ENCODE results near the gene C1QTNF8.

DNA sequence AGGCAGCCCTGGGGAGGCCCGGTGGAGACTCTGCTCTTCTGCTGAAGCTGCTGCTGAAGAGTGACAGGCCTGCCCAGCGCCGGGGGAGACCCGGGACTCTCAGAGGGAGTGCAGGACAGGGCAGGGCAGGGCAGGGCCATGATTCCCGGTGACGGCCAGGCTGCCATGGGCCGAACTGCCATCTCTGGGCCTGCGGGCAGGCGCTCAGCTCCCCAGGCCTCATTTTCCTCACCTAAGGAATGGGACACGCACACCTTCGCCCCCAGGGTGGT lies 46.1 kb downstream of the C1QTNF8 start:
- TF ChIP-seq, protein P1, sequence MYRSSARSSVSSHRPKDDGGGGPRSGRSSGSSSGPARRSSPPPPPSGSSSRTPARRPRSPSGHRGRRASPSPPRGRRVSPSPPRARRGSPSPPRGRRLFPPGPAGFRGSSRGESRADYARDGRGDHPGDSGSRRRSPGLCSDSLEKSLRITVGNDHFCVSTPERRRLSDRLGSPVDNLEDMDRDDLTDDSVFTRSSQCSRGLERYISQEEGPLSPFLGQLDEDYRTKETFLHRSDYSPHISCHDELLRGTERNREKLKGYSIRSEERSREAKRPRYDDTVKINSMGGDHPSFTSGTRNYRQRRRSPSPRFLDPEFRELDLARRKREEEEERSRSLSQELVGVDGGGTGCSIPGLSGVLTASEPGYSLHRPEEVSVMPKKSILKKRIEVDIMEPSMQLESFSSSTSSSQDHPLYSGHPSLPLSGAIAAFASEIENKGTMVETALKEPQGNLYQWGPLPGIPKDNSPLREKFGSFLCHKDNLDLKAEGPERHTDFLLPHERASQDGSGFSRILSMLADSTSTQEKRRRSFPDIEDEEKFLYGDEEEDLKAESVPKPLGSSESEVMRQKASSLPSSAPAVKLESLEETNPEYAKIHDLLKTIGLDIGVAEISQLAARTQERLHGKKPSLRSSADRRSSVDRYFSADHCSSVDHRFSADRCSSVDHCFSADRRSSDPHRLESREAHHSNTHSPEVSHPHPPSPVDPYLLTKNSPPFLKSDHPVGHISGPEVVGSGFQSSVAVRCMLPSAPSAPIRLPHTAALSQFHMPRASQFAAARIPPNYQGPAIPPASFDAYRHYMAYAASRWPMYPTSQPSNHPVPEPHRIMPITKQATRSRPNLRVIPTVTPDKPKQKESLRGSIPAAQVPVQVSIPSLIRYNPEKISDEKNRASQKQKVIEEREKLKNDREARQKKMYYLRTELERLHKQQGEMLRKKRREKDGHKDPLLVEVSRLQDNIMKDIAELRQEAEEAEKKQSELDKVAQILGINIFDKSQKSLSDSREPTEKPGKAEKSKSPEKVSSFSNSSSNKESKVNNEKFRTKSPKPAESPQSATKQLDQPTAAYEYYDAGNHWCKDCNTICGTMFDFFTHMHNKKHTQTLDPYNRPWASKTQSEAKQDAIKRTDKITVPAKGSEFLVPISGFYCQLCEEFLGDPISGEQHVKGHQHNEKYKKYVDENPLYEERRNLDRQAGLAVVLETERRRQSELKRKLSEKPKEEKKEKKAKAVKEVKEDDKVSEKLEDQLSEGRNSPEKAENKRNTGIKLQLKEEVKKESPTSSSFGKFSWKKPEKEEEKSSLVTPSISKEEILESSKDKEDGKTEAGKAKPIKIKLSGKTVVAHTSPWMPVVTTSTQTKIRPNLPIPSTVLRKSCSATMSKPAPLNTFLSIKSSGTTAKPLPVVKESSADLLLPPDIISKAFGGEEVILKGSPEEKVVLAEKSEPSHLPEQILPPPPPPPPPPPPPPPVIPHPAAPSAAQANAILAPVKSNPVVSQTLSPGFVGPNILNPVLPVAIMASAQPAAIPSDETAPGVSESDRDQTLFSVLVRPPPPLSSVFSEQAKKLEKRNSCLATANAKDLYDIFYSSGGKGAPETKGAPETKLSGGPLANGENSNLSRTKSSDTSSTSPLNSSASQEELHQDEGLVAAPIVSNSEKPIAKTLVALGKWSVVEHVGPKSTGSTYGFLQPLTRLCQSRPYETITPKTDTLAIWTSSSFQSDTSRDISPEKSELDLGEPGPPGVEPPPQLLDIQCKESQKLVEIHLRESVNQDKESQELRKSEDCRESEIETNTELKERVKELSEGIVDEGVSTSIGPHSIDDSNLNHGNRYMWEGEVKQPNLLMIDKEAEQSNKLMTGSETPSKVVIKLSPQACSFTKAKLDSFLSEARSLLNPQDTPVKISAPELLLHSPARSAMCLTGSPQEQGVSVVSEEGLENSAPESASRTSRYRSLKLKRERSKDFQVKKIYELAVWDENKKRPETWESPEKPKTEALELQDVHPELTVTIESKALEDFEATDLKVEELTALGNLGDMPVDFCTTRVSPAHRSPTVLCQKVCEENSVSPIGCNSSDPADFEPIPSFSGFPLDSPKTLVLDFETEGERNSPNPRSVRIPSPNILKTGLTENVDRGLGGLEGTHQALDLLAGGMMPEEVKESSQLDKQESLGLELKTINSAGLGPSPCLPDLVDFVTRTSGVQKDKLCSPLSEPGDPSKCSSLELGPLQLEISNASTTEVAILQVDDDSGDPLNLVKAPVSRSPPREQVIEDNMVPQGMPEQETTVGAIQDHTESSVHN (CRISPR knock-in tag; IDR thresholded peaks at IDR 0.05) = no peak
- no peak for TF ChIP-seq SALL2 (CRISPR knock-in tag; IDR thresholded peaks at IDR 0.05)
